SK-N-DZ (cell line): ENCODE measurements around the gene SREBF2.
"Not testable (repeated sequence)": the region's sequence is repeated elsewhere in the genome, so short reads cannot be mapped to it uniquely, and the experiment has no call there.

Experiments used
- DNase-seq: peaks from one replicate; pipeline ENCODE4 v3.0.0-alpha.2; 2015; ENCODE audit warnings: low spot score
- small RNA-seq, 2 experiments: library from RNA; depleted of rRNA; stranded (forward); fragments of <200 nt; gene quantifications; one replicate each; pipeline ENCODE3, GENCODE V24; 2014

The SREBF2 gene

DNA sequence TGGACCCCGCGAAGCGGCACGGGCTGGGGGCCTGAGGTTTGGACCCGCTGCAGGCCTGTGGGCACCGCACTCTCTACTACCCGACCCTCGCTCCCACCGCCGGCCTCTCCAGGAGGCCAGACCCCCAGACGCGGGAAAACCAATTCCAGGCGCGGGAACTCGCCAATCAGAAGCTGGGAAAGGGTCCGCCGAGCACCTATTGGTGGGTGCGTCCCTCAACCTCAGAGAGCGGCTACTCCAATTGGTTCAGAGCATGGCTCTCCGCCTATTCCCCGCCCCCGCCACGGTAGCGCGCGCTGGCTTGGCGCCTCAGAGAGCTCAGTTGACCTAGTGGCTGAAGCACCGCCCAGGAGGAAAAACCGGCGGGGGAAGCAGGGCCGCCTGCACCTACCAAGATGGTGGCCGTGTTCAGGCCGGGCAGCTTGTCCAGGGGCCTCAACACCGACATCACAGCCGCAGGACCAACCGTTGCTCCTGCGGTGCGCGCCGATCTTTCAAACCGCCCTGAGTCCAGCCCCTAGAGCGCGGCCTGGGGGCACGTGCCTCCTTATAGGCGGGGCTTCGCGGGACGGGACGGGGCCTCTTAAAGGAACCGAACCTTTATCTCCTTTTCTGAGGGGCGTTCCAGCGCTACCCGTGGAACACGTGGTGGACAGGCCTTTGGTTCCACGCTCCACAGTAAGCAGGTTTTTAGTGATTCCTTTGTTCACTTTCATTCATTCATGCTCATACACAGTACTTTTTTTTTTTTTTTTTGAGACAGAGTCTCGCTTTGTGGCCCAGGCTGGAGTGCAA lies 113.9 kb downstream of the SREBF2 start, which contains the start of gene CENPM:
TSS of gene CENPM (minus strand) at position 524 of the 795 bp plus-strand sequence. CDS start at position 448, 76 bp downstream.
- DNase-seq, result peak; percentile 98

DNA sequence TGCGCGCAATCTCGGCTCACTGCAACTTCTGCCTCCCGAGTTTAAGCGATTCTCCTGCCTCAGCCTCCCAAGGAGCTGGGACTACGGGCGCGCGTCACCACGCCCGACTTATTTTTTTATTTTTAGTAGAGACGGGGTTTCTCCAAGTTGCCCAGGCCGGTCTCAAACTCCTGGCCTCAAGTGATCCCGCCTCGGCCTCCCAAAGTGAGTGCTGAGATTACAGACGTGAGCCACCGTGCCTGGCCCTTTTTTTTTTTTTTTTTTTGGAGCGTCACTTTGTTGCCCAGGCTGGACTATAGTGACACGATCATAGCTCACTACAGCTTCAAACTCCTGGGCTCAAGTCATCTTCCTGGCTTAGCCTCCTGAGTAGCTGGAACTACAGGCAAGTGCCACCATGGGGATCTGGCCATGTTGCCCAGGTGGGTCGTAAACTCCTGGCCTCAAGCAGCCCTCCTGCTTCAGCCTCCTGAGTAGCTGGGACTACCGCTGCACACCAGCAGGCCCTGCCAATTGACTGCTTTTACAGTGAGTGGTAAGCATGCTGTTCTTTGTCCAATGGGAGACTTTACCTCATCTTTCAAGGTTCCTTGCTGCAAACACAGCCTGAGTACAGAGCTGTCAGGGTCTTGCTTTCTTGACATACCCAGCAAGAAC lies 114.6 kb downstream of the SREBF2 start:
- no peak for DNase-seq

DNA sequence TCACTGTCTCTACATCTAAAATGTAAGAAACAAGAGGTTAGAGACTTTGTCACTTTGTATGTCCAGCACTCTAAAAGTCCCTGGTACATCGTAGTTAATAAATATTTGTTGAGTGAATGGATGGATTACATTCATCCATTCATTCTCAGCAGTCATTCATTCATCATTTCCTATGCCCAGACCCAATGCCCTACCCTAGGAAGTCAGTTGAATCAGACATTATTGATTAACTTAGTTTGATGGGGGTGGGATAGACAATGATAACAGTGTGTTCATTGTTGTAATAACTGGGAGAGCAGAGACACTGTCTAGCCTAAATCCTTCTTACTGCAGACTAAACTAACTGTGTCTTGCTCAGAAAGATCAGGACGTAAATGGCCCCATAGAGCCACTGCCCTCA lies 115.2 kb downstream of the SREBF2 start:
- no peak for DNase-seq

- DNase-seq, result not testable (repeated sequence)
Observed at GRCh38 chr22:41948928-41949296, 116.0 kb downstream of the SREBF2 start.

DNA sequence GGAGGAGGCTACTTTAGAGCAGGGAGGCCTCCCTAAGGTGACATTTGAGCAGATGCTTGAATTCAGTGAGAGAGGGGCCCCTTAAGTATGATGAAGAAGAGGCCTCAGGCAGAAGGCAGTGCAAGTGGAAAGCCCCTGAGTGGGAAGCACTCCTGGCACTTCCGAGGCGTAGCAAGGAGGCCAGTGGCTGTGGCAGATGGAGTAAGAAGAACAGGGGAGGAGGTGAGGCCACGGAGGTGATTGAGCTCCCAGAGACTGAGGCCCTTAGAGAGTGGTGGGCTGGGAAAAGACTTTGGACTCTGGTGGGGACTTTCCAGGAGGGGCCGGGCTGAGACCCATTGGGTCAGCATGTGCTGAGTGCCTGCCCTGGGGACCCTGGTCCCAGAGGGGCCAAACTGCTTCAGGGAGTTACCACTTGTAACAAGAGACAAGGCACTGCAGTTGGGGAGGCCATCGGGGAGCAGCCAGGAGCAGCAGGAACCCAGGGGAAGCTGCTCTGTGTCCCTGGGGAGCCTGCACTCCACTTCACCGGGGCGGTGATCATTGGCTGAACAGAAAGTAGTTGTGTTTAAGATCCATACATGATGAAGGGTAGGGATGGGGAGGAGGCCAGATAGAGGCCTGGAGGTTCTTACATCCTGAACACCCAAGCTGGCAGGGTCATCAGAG lies 116.5 kb downstream of the SREBF2 start:
- no peak for DNase-seq

GRCh38 chr22:41951898-41952474 lies 119.1 kb downstream of the SREBF2 start, which contains the start of gene SMIM45:
Gene SMIM45 (plus strand): TSS chr22:41952150.
- peak; percentile 97 for DNase-seq

DNA sequence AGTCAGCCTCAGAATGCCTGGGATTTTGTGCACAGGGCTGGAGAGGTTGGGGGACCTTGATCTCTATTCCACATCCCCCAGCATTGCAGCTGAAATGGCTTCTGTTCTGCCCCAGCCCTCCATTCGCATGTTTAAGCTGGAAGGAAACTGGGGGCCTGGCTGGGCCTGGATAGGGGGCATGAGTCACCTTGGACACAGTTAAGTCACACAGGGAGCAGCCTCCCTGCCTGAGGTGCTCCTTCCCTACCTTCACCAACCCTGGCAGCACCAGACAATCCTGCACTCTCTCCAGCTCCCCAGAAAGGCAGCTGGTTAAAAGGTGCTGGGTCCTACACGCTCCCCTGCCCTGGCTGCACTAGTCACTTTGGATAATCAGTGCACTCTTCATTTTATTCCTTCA lies 119.8 kb downstream of the SREBF2 start:
- no peak for DNase-seq

Small RNAs within 50 kb of the gene (small RNA-seq; reads per million reads assigned to genes)
- 0.52 to 4.1 reads per million in 2 experiments for gene MIR33A
